T-helper 1 cell treated with Interleukin-12 subunit alpha and Interleukin-12 subunit beta and Interleukin-4 antibody, amounts not matched to agents 30 ng/mL and 1 ng/mL, for 36 hours (primary cell): ENCODE results near the gene MOK. TPM values are rescaled to one million over a fixed set of nuclear protein-coding genes. Genes with fewer than 3 reads are reported as not detected.

Experiments
- intact Hi-C: fragments of 100-400 bp; cut with micrococcal nuclease; formaldehyde crosslinking; loops from one replicate; pipeline ENCODE4 v1.15.1; 2024
- total RNA-seq: library from RNA; stranded (reverse); gene quantifications from 2 replicates; pipeline ENCODE4 v1.2.3, GENCODE V29; 2022

Gene MOK
- total RNA-seq, 1 donor from 2014 or later = 2.3 TPM

GRCh38 chr14:102288139-102288538, 16.8 kb downstream of the MOK start:
- intact Hi-C loops = no loop called here

- intact Hi-C loops = no loop called here
Measured at GRCh38 chr14:102285106-102285505, 19.9 kb downstream of the MOK start.

GRCh38 chr14:102283631-102284129, 21.3 kb downstream of the MOK start:
- intact Hi-C loops = no loop called here

- intact Hi-C loops = no loop called here
Measured at GRCh38 chr14:102282751-102283465, 22.1 kb downstream of the MOK start.

- intact Hi-C loops = no loop called here
Measured at GRCh38 chr14:102280376-102280962, 24.5 kb downstream of the MOK start.

- intact Hi-C loops = no loop called here
Measured at GRCh38 chr14:102279688-102280348, 25.1 kb downstream of the MOK start.

- intact Hi-C loops = no loop called here
Measured at GRCh38 chr14:102279282-102279681, 25.7 kb downstream of the MOK start.

GRCh38 chr14:102278631-102278935, 26.4 kb downstream of the MOK start:
- intact Hi-C loops = no loop called here

- intact Hi-C loops = no loop called here
Measured at GRCh38 chr14:102277874-102278630, 26.9 kb downstream of the MOK start.

- intact Hi-C loops = no loop called here
Measured at GRCh38 chr14:102275866-102276265, 29.1 kb downstream of the MOK start.

GRCh38 chr14:102272392-102272791, 32.6 kb downstream of the MOK start:
- intact Hi-C loops = no loop called here

GRCh38 chr14:102264775-102265174, 40.2 kb downstream of the MOK start:
- intact Hi-C loops = no loop called here

GRCh38 chr14:102264355-102264754, 40.6 kb downstream of the MOK start:
- intact Hi-C loops = no loop called here

- intact Hi-C loops = no loop called here
Measured at GRCh38 chr14:102262929-102263462, 42.0 kb downstream of the MOK start.

GRCh38 chr14:102258136-102258535, 46.8 kb downstream of the MOK start:
- intact Hi-C loops = no loop called here

GRCh38 chr14:102256716-102257115, 48.2 kb downstream of the MOK start:
- intact Hi-C loops = no loop called here

GRCh38 chr14:102255401-102256190, 49.4 kb downstream of the MOK start:
- intact Hi-C loops = no loop called here

- intact Hi-C loops = no loop called here
Measured at GRCh38 chr14:102252834-102253801, 51.8 kb downstream of the MOK start.

- intact Hi-C loops = no loop called here
Measured at GRCh38 chr14:102251161-102251560, 53.8 kb downstream of the MOK start.

- intact Hi-C loops = no loop called here
Measured at GRCh38 chr14:102250636-102251035, 54.3 kb downstream of the MOK start.
